AG10803 (cell line): ENCODE data around the gene POLH.

Experiments used
- DNase-seq: peaks from one replicate; pipeline ENCODE4 v3.0.0; 2010; ENCODE audit warnings: low read depth
- H3K4me3 ChIP-seq: 2 replicates; pipeline ENCODE4 v1.5.1; 2011; ENCODE audit warnings: mild to moderate bottlenecking, low read length, control low read depth
- TF ChIP-seq, protein P1 (sequence below): conservative IDR thresholded peaks from 2 replicates; pipeline ENCODE4 v1.5.1; 2011; ENCODE audit warnings: mild to moderate bottlenecking, low read length, control low read depth, inconsistent platforms

POLH gene

DNA sequence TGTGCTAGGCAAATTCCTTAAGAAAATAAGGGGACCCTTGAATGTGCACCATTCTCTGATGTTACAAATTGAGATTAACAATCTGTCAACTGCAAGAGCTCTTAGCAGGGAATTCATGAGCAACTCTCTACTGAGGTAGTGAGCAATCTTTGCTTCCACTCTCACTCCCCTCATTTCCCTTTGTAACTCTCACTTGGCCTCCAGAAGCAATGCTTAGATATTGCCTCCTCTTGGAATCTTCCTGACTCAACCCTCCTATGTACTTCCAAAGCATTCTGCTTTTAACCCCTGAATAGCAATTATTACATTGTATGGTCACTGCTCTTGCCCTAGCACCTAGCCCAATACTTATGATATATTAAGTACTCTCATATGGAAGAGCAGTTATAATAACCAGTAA is 16.7 kb upstream of the POLH start:
- TF ChIP-seq, protein P1, sequence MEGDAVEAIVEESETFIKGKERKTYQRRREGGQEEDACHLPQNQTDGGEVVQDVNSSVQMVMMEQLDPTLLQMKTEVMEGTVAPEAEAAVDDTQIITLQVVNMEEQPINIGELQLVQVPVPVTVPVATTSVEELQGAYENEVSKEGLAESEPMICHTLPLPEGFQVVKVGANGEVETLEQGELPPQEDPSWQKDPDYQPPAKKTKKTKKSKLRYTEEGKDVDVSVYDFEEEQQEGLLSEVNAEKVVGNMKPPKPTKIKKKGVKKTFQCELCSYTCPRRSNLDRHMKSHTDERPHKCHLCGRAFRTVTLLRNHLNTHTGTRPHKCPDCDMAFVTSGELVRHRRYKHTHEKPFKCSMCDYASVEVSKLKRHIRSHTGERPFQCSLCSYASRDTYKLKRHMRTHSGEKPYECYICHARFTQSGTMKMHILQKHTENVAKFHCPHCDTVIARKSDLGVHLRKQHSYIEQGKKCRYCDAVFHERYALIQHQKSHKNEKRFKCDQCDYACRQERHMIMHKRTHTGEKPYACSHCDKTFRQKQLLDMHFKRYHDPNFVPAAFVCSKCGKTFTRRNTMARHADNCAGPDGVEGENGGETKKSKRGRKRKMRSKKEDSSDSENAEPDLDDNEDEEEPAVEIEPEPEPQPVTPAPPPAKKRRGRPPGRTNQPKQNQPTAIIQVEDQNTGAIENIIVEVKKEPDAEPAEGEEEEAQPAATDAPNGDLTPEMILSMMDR, result no peak
- no peak for DNase-seq
- H3K4me3 ChIP-seq, result no peak overlapping the region

- DNase-seq, result peak; percentile 9
- H3K4me3 ChIP-seq, result no peak overlapping the region
- TF ChIP-seq, protein P1, result no peak
Measured at GRCh38 chr6:43570876-43571441, 5.0 kb upstream of the POLH start.

DNA sequence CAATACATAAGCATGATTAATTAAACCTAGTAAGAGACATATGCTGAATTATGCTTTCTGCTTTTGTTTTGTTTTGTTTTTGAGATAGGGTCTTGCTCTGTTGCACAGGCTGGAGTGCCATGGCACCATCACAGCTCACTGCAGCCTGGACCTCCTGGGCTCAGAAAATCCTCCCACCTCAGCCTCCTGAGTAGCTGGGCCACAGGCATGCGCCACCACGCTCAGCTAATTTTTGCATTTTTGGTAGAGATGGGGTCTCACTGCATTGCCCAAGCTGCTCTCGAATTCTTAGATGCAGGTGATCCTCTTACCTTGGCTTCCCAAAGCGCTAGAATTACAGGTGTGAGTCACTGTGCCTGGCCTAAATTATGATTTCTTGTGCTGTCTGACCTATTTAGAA is 4.0 kb upstream of the POLH start:
- TF ChIP-seq, protein P1, result no peak
- no peak overlapping the region for H3K4me3 ChIP-seq
- no peak for DNase-seq

GRCh38 chr6:43575105-43575771 is 747 bp upstream of the POLH start:
- DNase-seq, result peak; percentile 10
- TF ChIP-seq, protein P1, result no peak
- peak overlapping the region; percentile 79 for H3K4me3 ChIP-seq

- DNase-seq, result peak; percentile 3
- TF ChIP-seq, protein P1, result no peak
- H3K4me3 ChIP-seq, result no peak overlapping the region
Measured at GRCh38 chr6:43578748-43579147, 2.8 kb downstream of the POLH start.

GRCh38 chr6:43579171-43579570 is 3.2 kb downstream of the POLH start:
- peak; percentile 22 for DNase-seq
- TF ChIP-seq, protein P1, result no peak
- no peak overlapping the region for H3K4me3 ChIP-seq

DNA sequence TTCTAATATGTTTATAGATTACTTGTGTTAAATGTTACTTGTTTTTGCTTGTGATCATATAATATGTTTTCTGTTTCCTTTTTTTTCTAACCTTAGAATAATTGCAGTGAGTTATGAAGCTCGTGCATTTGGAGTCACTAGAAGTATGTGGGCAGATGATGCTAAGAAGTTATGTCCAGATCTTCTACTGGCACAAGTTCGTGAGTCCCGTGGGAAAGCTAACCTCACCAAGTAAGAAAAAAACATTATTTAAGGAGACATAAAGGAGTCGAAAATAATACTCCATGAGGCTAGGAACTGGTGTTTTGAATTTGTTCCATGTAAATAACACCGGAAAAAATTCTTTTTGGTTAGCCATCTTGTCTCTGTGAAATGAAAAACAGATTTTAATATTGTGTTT is 6.9 kb downstream of the POLH start:
- TF ChIP-seq, protein P1, result no peak
- H3K4me3 ChIP-seq, result no peak overlapping the region
- DNase-seq, result peak; percentile 80
